Keratinocyte (primary cell): ENCODE results near the gene HOXD1. TPM values are rescaled to one million over a fixed set of nuclear protein-coding genes. Genes with fewer than 3 reads are reported as not detected.
A peak's percentile ranks its signal among the peaks of the same experiment; 100 is the strongest.

Experiments used
- DNase-seq: peaks from one replicate; pipeline ENCODE4 v3.0.0-alpha.2; 2011; ENCODE audit warnings: low read depth, missing footprints, low spot score
- FAIRE-seq: peaks from 2 replicates; lab custom pipeline; 2011; peaks lifted over from hg19 to GRCh38; lab: Jason Lieb, UNC
- H2AFZ ChIP-seq: 2 replicates; pipeline ENCODE4 v1.6.0; 2012; ENCODE audit warnings: low read length, control low read depth, inconsistent platforms; ENCODE audit not compliant: control insufficient read depth
- H3K27ac ChIP-seq: 2 replicates; pipeline ENCODE4 v1.5.1; 2011; ENCODE audit warnings: low read length; ENCODE audit not compliant: control insufficient read depth, insufficient read depth
- H3K27me3 ChIP-seq: 3 replicates; pipeline ENCODE4 v1.6.0; 2011; ENCODE audit warnings: low read length; ENCODE audit not compliant: control insufficient read depth, insufficient read depth; ENCODE audit errors: extremely low read depth
- H3K36me3 ChIP-seq, 2 experiments: 2 replicates in 1 of 2; 3 replicates in 1 of 2; pipeline ENCODE4 v1.5.1; 2011; ENCODE audit warnings: low read length in 2 of 2, mild to moderate bottlenecking in 1 of 2; ENCODE audit not compliant: control insufficient read depth in 2 of 2, insufficient read depth in 2 of 2; ENCODE audit errors: extremely low read depth in 1 of 2
- H3K4me1 ChIP-seq: 3 replicates; pipeline ENCODE4 v1.5.1; 2011; ENCODE audit warnings: low read length; ENCODE audit not compliant: control insufficient read depth, insufficient read depth; ENCODE audit errors: extremely low read depth
- H3K4me2 ChIP-seq: 3 replicates; pipeline ENCODE4 v1.6.0; 2011; ENCODE audit warnings: low read depth, low read length; ENCODE audit not compliant: control insufficient read depth, insufficient read depth; ENCODE audit errors: extremely low read depth
- H3K4me3 ChIP-seq, 3 experiments: fragments of 200-600 bp in 1 of 3; sonication (generic) in 1 of 3; 2 replicates in 2 of 3; 3 replicates in 1 of 3; pipeline ENCODE4 v1.5.1; 2011 to 2016; ENCODE audit warnings: low read length in 3 of 3, mild to moderate bottlenecking in 3 of 3, control low read depth in 2 of 3, inconsistent platforms in 1 of 3, low read depth in 1 of 3, mixed read lengths in 1 of 3, mixed run types in 1 of 3, moderate library complexity in 1 of 3; ENCODE audit not compliant: control insufficient read depth in 2 of 3, insufficient read depth in 2 of 3; ENCODE audit errors: extremely low read depth in 1 of 3
- H3K79me2 ChIP-seq: 2 replicates; pipeline ENCODE4 v1.6.0; 2012; ENCODE audit warnings: low read length; ENCODE audit not compliant: control insufficient read depth, insufficient read depth
- H3K9ac ChIP-seq: 3 replicates; pipeline ENCODE4 v1.6.0; 2011; ENCODE audit warnings: low read length; ENCODE audit not compliant: control insufficient read depth, insufficient read depth; ENCODE audit errors: extremely low read depth
- H3K9me1 ChIP-seq: 3 replicates; pipeline ENCODE4 v1.6.0; 2011; ENCODE audit warnings: low read length; ENCODE audit not compliant: control insufficient read depth, insufficient read depth; ENCODE audit errors: extremely low read depth
- H3K9me3 ChIP-seq: 2 replicates; pipeline ENCODE4 v1.5.1; 2012; ENCODE audit warnings: low read depth, low read length; ENCODE audit not compliant: control insufficient read depth
- H4K20me1 ChIP-seq: 3 replicates; pipeline ENCODE4 v1.6.0; 2011; ENCODE audit warnings: low read length; ENCODE audit not compliant: control insufficient read depth, insufficient read depth; ENCODE audit errors: extremely low read depth
- EZH2 ChIP-seq: IDR thresholded peaks from one replicate; pipeline ENCODE4 v1.6.1; 2012; ENCODE audit warnings: inconsistent platforms, mild to moderate bottlenecking, low read length, moderate library complexity
- dilution Hi-C: fragments of 300-500 bp; cut with MboI; formaldehyde crosslinking; loops from one replicate; pipeline ENCODE4 v1.7.0; 2020; ENCODE audit warnings: low sequenced_read_pairs; ENCODE audit not compliant: extremely low pct_ligation_motif_present
- polyA plus RNA-seq, 5 experiments: library from polyadenylated mRNA; depleted of rRNA in 3 of 5; stranded (reverse) in 3 of 5; stranded (forward) in 1 of 5; unstranded in 1 of 5; fragments of >200 nt; gene quantifications; 1 replicate in 1 of 5; 2 replicates in 3 of 5; 3 replicates in 1 of 5; pipeline versions ENCODE4 v1.2.1 to v1.2.3, GENCODE V29; 2011 to 2012; ENCODE audit warnings: missing spikeins in 2 of 5, low read depth in 1 of 5, low replicate concordance in 1 of 5
- TF ChIP-seq, protein P1 (sequence below), 3 experiments: IDR thresholded peaks in 1 of 3; conservative IDR thresholded peaks in 1 of 3; optimal IDR thresholded peaks in 1 of 3; 2 replicates in 2 of 3; 3 replicates in 1 of 3; pipeline versions ENCODE3 to v1.5.1; 2011; ENCODE audit warnings: low read length in 3 of 3, mild to moderate bottlenecking in 3 of 3, moderate library complexity in 2 of 3, control low read depth in 1 of 3, inconsistent platforms in 1 of 3; ENCODE audit not compliant: insufficient read depth in 2 of 3; ENCODE audit errors: extremely low read depth in 1 of 3

The HOXD1 gene
- polyA plus RNA-seq, 1 donor (not counting 4 experiments of a cell fraction or from before 2014, with no cell fraction given), result not detected

DNA sequence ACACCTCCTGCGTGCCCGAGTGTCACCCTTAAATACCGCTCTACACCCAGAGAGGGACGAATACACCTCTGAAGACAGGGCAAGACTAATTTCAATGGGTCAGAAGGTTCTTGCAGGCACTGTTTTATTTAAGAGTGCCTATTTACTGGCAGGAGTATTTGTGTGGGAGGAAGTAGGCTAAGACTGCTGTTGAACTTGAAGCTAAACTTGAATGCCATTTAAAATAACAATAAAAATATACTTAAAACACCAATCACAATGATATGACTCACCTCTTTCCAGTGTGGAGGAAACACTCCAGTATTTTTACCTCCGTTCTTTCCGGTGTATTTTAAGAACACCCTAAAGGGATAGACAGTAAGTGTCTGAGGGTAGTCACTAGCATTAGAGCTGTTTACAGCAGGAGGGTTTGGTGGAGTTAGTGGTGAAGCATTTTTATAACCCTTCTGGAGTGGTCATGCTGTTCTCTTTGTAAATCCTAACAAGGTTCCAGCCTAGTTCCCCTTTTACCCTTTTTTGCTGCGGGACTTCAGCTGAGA, 9.6 kb upstream of the HOXD1 start:
- H2AFZ ChIP-seq, result no peak overlapping the region
- H3K27ac ChIP-seq, result no peak overlapping the region
- no peaks in the 10 kb centered on the region for H3K36me3 ChIP-seq
- dilution Hi-C loops, result no loop called here
- H3K27me3 ChIP-seq, result peaks cover 63% of the 10 kb centered on the region
- no peaks in the 10 kb centered on the region for H3K9me1 ChIP-seq
- TF ChIP-seq, protein P1, sequence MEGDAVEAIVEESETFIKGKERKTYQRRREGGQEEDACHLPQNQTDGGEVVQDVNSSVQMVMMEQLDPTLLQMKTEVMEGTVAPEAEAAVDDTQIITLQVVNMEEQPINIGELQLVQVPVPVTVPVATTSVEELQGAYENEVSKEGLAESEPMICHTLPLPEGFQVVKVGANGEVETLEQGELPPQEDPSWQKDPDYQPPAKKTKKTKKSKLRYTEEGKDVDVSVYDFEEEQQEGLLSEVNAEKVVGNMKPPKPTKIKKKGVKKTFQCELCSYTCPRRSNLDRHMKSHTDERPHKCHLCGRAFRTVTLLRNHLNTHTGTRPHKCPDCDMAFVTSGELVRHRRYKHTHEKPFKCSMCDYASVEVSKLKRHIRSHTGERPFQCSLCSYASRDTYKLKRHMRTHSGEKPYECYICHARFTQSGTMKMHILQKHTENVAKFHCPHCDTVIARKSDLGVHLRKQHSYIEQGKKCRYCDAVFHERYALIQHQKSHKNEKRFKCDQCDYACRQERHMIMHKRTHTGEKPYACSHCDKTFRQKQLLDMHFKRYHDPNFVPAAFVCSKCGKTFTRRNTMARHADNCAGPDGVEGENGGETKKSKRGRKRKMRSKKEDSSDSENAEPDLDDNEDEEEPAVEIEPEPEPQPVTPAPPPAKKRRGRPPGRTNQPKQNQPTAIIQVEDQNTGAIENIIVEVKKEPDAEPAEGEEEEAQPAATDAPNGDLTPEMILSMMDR (optimal IDR thresholded peaks at IDR 0.05 in 1 of 3, IDR thresholded peaks at IDR 0.05 in 1 of 3, conservative IDR thresholded peaks at IDR 0.05 in 1 of 3; ENCODE audit: extremely low read depth in 1 of 3, insufficient read depth in 2 of 3, low read length in 3 of 3), result no peak
- no peak for TF ChIP-seq EZH2
- no peaks in the 10 kb centered on the region for H3K79me2 ChIP-seq
- H4K20me1 ChIP-seq, result peaks cover 2% of the 10 kb centered on the region
- peaks cover 4% of the 10 kb centered on the region for H3K4me1 ChIP-seq
- no peaks in the 10 kb centered on the region for H3K9me3 ChIP-seq
- DNase-seq (no peak), FAIRE-seq (no peak)
- no peak overlapping the region for H3K9ac ChIP-seq
- peak overlapping the region in 2 of 3 experiments; percentile 28 to 54 for H3K4me3 ChIP-seq
- peak overlapping the region; percentile 54 for H3K4me2 ChIP-seq

DNA sequence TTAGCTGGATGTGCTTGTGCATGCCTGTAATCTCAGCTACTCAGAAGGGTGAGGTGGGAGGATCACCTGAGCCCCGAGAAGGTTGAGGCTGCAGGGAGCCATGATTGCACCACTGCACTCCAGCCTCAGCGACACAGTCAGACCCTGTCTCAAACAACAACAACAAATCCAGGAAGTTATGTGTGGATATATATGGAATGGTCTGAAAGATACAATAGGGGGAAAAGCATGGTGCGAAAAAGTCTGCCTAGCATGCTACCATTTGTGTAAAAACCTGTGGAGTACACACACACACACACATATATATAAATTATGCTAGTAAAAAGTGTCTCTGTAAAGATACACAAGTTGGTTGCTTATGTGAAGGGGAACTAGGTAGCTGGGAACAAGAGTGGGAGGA, 6.9 kb upstream of the HOXD1 start:
- peaks cover under 1% of the 10 kb centered on the region for H4K20me1 ChIP-seq
- H2AFZ ChIP-seq, result no peak overlapping the region
- H3K27ac ChIP-seq, result no peak overlapping the region
- dilution Hi-C loops, result no loop called here
- H3K4me1 ChIP-seq, result peaks cover 4% of the 10 kb centered on the region
- no peak overlapping the region for H3K4me3 ChIP-seq
- no peaks in the 10 kb centered on the region for H3K79me2 ChIP-seq
- no peak for TF ChIP-seq EZH2
- TF ChIP-seq, protein P1 (optimal IDR thresholded peaks at IDR 0.05 in 1 of 3, IDR thresholded peaks at IDR 0.05 in 1 of 3, conservative IDR thresholded peaks at IDR 0.05 in 1 of 3; ENCODE audit: extremely low read depth in 1 of 3, insufficient read depth in 2 of 3, low read length in 3 of 3), result no peak
- DNase-seq (no peak), FAIRE-seq (no peak)
- H3K9ac ChIP-seq, result no peak overlapping the region
- no peaks in the 10 kb centered on the region for H3K9me3 ChIP-seq
- H3K9me1 ChIP-seq, result no peaks in the 10 kb centered on the region
- no peaks in the 10 kb centered on the region for H3K36me3 ChIP-seq
- peaks cover 53% of the 10 kb centered on the region for H3K27me3 ChIP-seq
- no peak overlapping the region for H3K4me2 ChIP-seq
